Ishikawa (cell line): ENCODE results near the gene CCDC7.

Experiments used
- FOXM1 ChIP-seq: IDR thresholded peaks from 2 replicates; pipeline ENCODE4 v1.6.1; 2012; ENCODE audit warnings: low read depth, borderline replicate concordance
- RAD21 ChIP-seq: IDR thresholded peaks from 2 replicates; pipeline ENCODE4 v1.6.1; 2012; ENCODE audit warnings: low read depth
- TEAD4 ChIP-seq: IDR thresholded peaks from 2 replicates; pipeline ENCODE4 v1.6.1; 2012
- TF ChIP-seq, protein P1 (sequence below): IDR thresholded peaks from 2 replicates; pipeline ENCODE4 v1.6.1; 2012; ENCODE audit warnings: low read depth, mild to moderate bottlenecking

DNA sequence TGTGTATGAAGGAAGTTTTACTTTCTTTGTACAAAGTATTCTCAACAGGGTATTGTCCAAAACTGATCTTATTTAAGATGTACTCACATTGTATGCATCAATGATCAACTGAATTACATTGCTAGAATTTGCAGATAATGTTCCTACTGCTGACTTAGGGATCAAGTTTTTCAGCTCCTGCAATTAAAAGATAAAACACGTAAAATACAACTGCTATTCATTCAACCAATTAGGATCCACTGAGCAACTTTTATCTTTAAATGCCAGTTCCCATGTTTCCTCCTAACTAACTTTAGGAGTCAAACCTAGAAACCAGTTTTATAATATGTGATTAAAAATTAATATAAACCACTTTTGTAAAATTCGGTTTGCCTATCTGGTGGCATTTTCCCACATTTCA lies 476.2 kb downstream of the CCDC7 start:
- no peak for TF ChIP-seq TEAD4
- TF ChIP-seq, protein P1, sequence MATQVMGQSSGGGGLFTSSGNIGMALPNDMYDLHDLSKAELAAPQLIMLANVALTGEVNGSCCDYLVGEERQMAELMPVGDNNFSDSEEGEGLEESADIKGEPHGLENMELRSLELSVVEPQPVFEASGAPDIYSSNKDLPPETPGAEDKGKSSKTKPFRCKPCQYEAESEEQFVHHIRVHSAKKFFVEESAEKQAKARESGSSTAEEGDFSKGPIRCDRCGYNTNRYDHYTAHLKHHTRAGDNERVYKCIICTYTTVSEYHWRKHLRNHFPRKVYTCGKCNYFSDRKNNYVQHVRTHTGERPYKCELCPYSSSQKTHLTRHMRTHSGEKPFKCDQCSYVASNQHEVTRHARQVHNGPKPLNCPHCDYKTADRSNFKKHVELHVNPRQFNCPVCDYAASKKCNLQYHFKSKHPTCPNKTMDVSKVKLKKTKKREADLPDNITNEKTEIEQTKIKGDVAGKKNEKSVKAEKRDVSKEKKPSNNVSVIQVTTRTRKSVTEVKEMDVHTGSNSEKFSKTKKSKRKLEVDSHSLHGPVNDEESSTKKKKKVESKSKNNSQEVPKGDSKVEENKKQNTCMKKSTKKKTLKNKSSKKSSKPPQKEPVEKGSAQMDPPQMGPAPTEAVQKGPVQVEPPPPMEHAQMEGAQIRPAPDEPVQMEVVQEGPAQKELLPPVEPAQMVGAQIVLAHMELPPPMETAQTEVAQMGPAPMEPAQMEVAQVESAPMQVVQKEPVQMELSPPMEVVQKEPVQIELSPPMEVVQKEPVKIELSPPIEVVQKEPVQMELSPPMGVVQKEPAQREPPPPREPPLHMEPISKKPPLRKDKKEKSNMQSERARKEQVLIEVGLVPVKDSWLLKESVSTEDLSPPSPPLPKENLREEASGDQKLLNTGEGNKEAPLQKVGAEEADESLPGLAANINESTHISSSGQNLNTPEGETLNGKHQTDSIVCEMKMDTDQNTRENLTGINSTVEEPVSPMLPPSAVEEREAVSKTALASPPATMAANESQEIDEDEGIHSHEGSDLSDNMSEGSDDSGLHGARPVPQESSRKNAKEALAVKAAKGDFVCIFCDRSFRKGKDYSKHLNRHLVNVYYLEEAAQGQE: no peak
- TF ChIP-seq FOXM1: no peak
- no peak for TF ChIP-seq RAD21
